HepG2 (cell line): Measurements from ENCODE around the gene SLC38A4. TPM values are rescaled to one million over a fixed set of nuclear protein-coding genes. Genes with fewer than 3 reads are reported as not detected.

ENCODE experiments used
- AKAP8 ChIP-seq: sonication (generic); formaldehyde crosslinking; IDR thresholded peaks from 2 replicates; pipeline ENCODE4 v1.5.1; 2020; ENCODE audit warnings: mild to moderate bottlenecking, missing genetic modification reagents
- ARNT2 ChIP-seq: sonication (generic); formaldehyde crosslinking; IDR thresholded peaks from 2 replicates; pipeline ENCODE4 v1.8.0; 2022; ENCODE audit warnings: mild to moderate bottlenecking, low read depth, missing genetic modification reagents, moderate library complexity
- ATF5 ChIP-seq: sonication (generic); formaldehyde crosslinking; IDR thresholded peaks from 2 replicates; pipeline ENCODE4 v1.4.0; 2020; ENCODE audit warnings: mild to moderate bottlenecking, low read depth, missing genetic modification reagents
- BCLAF1 ChIP-seq: fragments of 450-650 bp; IDR thresholded peaks from 2 replicates; pipeline ENCODE4 v1.6.1; 2017; ENCODE audit warnings: mild to moderate bottlenecking
- CBX2 ChIP-seq, 2 experiments: fragments of 200-600 bp in 1 of 2; sonication (generic); formaldehyde crosslinking in 1 of 2; IDR thresholded peaks; 2 replicates each; pipeline versions ENCODE4 v1.7.0 to v1.8.1; 2018 to 2022; ENCODE audit warnings: low read depth in 2 of 2, low read length in 1 of 2, mild to moderate bottlenecking in 1 of 2, missing genetic modification reagents in 1 of 2
- FOXK2 ChIP-seq: fragments of 450-650 bp; IDR thresholded peaks from 2 replicates; pipeline ENCODE4 v1.6.1; 2016
- FOXO4 ChIP-seq: sonication (generic); formaldehyde crosslinking; conservative IDR thresholded peaks from 2 replicates; pipeline ENCODE4 v1.8.1; 2023; ENCODE audit warnings: missing genetic modification reagents
- KDM3A ChIP-seq: IDR thresholded peaks from 2 replicates; pipeline ENCODE4 v1.6.1; 2018; ENCODE audit warnings: low read depth, missing compliant biosample characterization
- MAZ ChIP-seq, 2 experiments: sonication (generic) in 1 of 2; formaldehyde crosslinking in 1 of 2; IDR thresholded peaks; 2 replicates each; pipeline versions ENCODE4 v1.5.0 to v1.6.1; 2012 to 2020; ENCODE audit warnings: low read depth in 2 of 2, mild to moderate bottlenecking in 2 of 2, borderline replicate concordance in 1 of 2, improper control_type of control experiment in 1 of 2, low read length in 1 of 2, missing genetic modification reagents in 1 of 2, moderate library complexity in 1 of 2
- MTA1 ChIP-seq: sonication (generic); formaldehyde crosslinking; IDR thresholded peaks from 2 replicates; pipeline ENCODE4 v1.4.0; 2020; ENCODE audit warnings: missing genetic modification reagents, mild to moderate bottlenecking, borderline replicate concordance
- PITX1 ChIP-seq: sonication (generic); formaldehyde crosslinking; IDR thresholded peaks from 2 replicates; pipeline ENCODE4 v1.5.1; 2020; ENCODE audit warnings: mild to moderate bottlenecking, missing genetic modification reagents
- PRMT3 ChIP-seq: sonication (generic); formaldehyde crosslinking; IDR thresholded peaks from 2 replicates; pipeline ENCODE4 v1.8.1; 2022; ENCODE audit warnings: low read depth, mild to moderate bottlenecking, moderate library complexity, missing genetic modification reagents, borderline replicate concordance
- PRPF4 ChIP-seq: fragments of 200-400 bp; formaldehyde crosslinking; IDR thresholded peaks from 2 replicates; pipeline ENCODE4 v1.6.1; 2016; ENCODE audit warnings: low read length, low read depth; ENCODE audit not compliant: poor library complexity, severe bottlenecking
- SOX13 ChIP-seq, 3 experiments: fragments of 450-650 bp in 1 of 3; sonication (generic) in 1 of 3; formaldehyde crosslinking in 1 of 3; IDR thresholded peaks in 2 of 3; conservative IDR thresholded peaks in 1 of 3; 2 replicates each; pipeline versions ENCODE4 v1.5.0 to v1.6.1; 2016 to 2020; ENCODE audit warnings: antibody characterized with exemption in 1 of 3, mild to moderate bottlenecking in 1 of 3, missing compliant biosample characterization in 1 of 3, missing genetic modification reagents in 1 of 3, moderate library complexity in 1 of 3
- TOPORS ChIP-seq: sonication (generic); formaldehyde crosslinking; IDR thresholded peaks from 2 replicates; pipeline ENCODE4 v1.8.0; 2023; ENCODE audit warnings: mild to moderate bottlenecking, missing genetic modification reagents
- ZBTB1 ChIP-seq: sonication (generic); formaldehyde crosslinking; IDR thresholded peaks from 2 replicates; pipeline ENCODE4 v1.4.0; 2020; ENCODE audit warnings: missing genetic modification reagents, borderline replicate concordance
- ZFAT ChIP-seq: sonication (generic); formaldehyde crosslinking; conservative IDR thresholded peaks from 2 replicates; pipeline ENCODE4 v1.8.1; 2023; ENCODE audit warnings: missing genetic modification reagents, inconsistent platforms
- ZNF484 ChIP-seq: sonication (generic); formaldehyde crosslinking; IDR thresholded peaks from 2 replicates; pipeline ENCODE4 v1.5.1; 2020; ENCODE audit warnings: mild to moderate bottlenecking, low read depth, missing genetic modification reagents, borderline replicate concordance
- ZNF512B ChIP-seq: sonication (generic); formaldehyde crosslinking; IDR thresholded peaks from 2 replicates; pipeline ENCODE4 v1.5.1; 2020; ENCODE audit warnings: missing genetic modification reagents, mild to moderate bottlenecking, borderline replicate concordance
- ZNF543 ChIP-seq: sonication (generic); formaldehyde crosslinking; IDR thresholded peaks from 2 replicates; pipeline ENCODE4 v1.4.0; 2020; ENCODE audit warnings: mild to moderate bottlenecking, missing genetic modification reagents
- ZNF746 ChIP-seq: sonication (generic); formaldehyde crosslinking; IDR thresholded peaks from 2 replicates; pipeline ENCODE4 v1.8.0; 2022; ENCODE audit warnings: mild to moderate bottlenecking, missing genetic modification reagents
- ZNF782 ChIP-seq: sonication (generic); formaldehyde crosslinking; IDR thresholded peaks from 2 replicates; pipeline ENCODE4 v1.4.0; 2020; ENCODE audit warnings: missing genetic modification reagents, mild to moderate bottlenecking, borderline replicate concordance
- polyA plus RNA-seq, 8 experiments: library from polyadenylated mRNA; depleted of rRNA in 3 of 8; stranded (reverse) in 7 of 8; unstranded in 1 of 8; fragments of >200 nt; fragmentation: Illumina TruSeq in 4 of 8; extraction: Trizol in 4 of 8; gene quantifications; 2 replicates each; pipeline versions ENCODE4 v1.2.1 to v1.2.3, GENCODE V29; 2011 to 2016; ENCODE audit warnings: low read depth in 4 of 8, missing spikeins in 1 of 8, mixed read lengths in 1 of 8; ENCODE audit not compliant: insufficient read depth in 1 of 8
- total RNA-seq, 5 experiments: library from RNA; depleted of rRNA; stranded (reverse); fragments of >200 nt; fragmentation: Illumina TruSeq; extraction: Trizol; gene quantifications; 2 replicates each; pipeline ENCODE4 v1.2.3, GENCODE V29; 2016; ENCODE audit warnings: low read depth in 1 of 5

SLC38A4 gene
- total and polyA plus RNA-seq, 2 of the 13 experiments (the other 11 are each of a cell fraction or from before 2014, with no cell fraction given): 3.5 to 5.2 TPM

- TF ChIP-seq FOXO4 (CRISPR knock-in tag) (no peak), ZFAT (CRISPR knock-in tag) (no peak), CBX2 (IDR thresholded peaks at IDR 0.05; ENCODE audit: low read depth, low read length) (no peak), CBX2 (CRISPR knock-in tag; IDR thresholded peaks at IDR 0.05; ENCODE audit: low read depth) (no peak), KDM3A (CRISPR knock-in tag) (no peak), ZBTB1 (CRISPR knock-in tag) (no peak), ATF5 (CRISPR knock-in tag) (no peak), ZNF543 (CRISPR knock-in tag) (no peak), SOX13 (IDR thresholded peaks at IDR 0.05) (no peak), SOX13 (CRISPR knock-in tag; conservative IDR thresholded peaks at IDR 0.05 in 1 of 2, IDR thresholded peaks at IDR 0.05 in 1 of 2) (peak in 1 of 2 experiments; percentile 65; a peak in 1 of 4 replicates), ZNF484 (no peak), ARNT2 (no peak), MAZ (IDR thresholded peaks at IDR 0.05; ENCODE audit: borderline replicate concordance, low read depth, low read length) (no peak), MAZ (CRISPR knock-in tag; IDR thresholded peaks at IDR 0.05; ENCODE audit: low read depth) (no peak), ZNF512B (no peak), ZNF782 (CRISPR knock-in tag) (no peak), PITX1 (CRISPR knock-in tag) (no peak), TOPORS (CRISPR knock-in tag) (no peak), PRMT3 (CRISPR knock-in tag) (no peak), ZNF746 (CRISPR knock-in tag) (no peak), BCLAF1 (no peak), AKAP8 (CRISPR knock-in tag) (no peak), FOXK2 (0 out of 2 replicates have a peak, but pooled peaks have one; percentile 49), PRPF4 (no peak), MTA1 (no peak)
Observed at GRCh38 chr12:46798056-46798455, 27.7 kb downstream of the SLC38A4 start (continued).
